22Rv1 (cell line): ENCODE results near the gene AQR.
A peak's percentile ranks its signal among the peaks of the same experiment; 100 is the strongest.

Source experiments
- H3K27ac ChIP-seq: fragments of 450-650 bp; 2 replicates; pipeline ENCODE4 v1.5.1; 2017
- ZFX ChIP-seq: fragments of 450-650 bp; IDR thresholded peaks from 2 replicates; pipeline ENCODE4 v1.6.1; 2017; ENCODE audit warnings: antibody characterized with exemption, borderline replicate concordance
- TF ChIP-seq, protein P1 (sequence below): fragments of 450-650 bp; IDR thresholded peaks from 2 replicates; pipeline ENCODE4 v1.5.1; 2017; ENCODE audit warnings: mild to moderate bottlenecking

Gene AQR

DNA sequence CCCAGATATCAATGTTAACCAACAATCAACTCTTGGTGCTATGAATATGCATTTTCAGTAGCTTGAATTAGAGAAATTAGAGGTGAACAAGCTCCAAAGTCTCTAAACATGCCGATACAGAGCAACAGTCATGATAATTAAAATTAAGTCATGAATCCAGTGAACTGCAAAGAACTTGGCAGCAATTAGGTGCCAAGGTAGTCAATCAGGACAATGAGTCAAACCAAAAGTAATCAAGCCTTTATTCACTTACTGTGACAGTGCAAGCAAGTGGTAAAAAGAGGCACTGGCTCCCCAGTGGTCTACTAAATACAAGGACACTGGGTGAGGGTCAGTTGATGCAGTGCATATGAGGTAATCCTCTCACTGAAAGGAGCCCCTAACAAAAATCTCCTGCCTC is 16.8 kb upstream of the AQR start:
- TF ChIP-seq, protein P1, sequence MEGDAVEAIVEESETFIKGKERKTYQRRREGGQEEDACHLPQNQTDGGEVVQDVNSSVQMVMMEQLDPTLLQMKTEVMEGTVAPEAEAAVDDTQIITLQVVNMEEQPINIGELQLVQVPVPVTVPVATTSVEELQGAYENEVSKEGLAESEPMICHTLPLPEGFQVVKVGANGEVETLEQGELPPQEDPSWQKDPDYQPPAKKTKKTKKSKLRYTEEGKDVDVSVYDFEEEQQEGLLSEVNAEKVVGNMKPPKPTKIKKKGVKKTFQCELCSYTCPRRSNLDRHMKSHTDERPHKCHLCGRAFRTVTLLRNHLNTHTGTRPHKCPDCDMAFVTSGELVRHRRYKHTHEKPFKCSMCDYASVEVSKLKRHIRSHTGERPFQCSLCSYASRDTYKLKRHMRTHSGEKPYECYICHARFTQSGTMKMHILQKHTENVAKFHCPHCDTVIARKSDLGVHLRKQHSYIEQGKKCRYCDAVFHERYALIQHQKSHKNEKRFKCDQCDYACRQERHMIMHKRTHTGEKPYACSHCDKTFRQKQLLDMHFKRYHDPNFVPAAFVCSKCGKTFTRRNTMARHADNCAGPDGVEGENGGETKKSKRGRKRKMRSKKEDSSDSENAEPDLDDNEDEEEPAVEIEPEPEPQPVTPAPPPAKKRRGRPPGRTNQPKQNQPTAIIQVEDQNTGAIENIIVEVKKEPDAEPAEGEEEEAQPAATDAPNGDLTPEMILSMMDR: no peak
- TF ChIP-seq ZFX: no peak
- peak overlapping the region; percentile 93; the same call in 1 of the 2 replicates for H3K27ac ChIP-seq

DNA sequence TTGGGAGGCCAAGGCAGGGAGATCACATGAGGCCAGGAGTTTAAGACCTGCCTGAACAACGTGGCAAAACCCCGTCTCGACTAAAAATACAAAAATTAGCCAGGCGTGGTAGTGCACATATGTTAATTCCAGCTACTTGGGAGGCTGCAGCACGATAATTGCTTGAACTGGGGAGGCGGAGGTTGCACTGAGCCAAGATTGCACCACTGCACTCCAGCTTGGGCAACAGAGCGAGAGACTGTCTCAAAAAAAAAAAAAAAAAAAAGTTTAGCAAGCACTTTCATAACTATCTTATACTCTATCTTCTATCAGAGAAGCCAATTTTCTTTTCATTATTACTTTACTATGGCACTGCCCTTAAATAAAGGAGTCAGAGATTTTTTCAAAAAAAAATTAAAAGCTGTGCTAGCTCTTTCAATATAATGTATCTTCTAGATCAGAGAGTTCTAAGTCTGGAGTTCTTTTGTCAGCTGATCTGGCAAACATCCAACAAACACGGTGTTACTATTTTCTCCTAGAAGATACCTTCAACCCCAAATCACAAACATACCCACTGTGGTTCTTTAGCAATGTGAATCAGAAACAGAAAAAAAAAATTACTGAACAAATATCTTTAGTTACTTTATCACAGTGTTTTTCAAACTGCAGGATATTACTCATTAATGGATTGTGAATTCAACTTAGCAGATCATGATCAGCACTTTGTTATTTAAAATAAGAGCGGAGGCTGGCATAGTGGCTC is 15.5 kb upstream of the AQR start:
- 0 out of 2 replicates have a peak overlapping the region, but pooled peaks have one; percentile 10 for H3K27ac ChIP-seq
- TF ChIP-seq, protein P1: no peak
- TF ChIP-seq ZFX: no peak

DNA sequence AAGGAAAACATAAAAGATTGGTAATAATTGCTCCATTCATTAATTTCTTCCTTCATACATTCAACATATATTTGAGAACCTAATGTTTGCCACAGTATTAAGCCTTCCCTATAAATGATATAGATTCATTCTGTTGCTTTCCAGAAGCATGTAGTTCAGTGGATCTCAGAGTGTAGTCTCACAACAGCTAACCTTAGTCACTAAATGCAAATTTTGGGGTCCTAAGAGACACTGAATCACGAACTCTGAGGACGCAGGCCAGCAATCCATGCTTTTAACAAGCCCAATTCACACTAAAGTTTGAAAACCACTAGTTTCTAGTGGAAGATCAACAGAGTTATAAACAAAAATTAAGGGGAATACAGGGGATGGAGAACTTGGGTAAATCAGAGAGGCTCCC is 7.2 kb upstream of the AQR start:
- TF ChIP-seq, protein P1: no peak
- no peak for TF ChIP-seq ZFX
- no peak overlapping the region for H3K27ac ChIP-seq

DNA sequence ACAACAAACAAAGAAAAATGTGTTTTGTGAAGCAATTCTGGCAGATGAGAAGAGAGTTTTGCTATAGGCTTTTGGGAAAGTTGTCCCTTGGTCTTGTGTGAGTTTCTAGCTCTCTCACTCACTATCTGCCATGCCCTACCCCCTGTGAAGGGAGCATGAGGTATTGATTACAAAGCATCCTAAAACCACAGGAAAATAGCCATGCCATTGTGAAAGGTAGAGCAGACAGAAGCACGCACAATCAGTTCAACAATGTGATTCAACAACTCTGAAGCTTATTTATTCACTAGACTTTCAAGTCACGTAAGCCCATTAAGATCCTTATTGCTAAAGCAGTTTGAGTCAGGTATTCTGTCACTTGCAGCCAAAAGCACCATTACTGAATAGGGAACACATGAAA is 6.5 kb upstream of the AQR start:
- no peak overlapping the region for H3K27ac ChIP-seq
- TF ChIP-seq, protein P1: no peak
- no peak for TF ChIP-seq ZFX

DNA sequence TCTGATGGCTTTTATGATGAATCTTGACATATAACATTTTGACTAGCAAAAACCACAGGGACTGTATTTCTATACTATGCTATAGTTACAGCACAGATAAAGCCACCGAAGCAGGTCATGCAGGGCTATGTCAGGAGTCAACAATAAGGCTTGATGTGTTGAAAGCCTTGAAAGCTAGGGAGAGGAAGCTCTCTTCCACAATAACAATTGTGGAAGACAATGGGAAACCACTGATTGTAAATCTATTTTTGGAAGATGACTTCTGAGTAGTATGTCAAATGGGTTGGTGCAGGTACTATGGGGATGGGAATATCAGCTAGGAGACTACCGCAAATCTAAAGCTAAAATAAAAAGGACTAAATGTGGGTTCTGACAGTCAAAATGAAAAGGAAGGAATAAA is 4.0 kb upstream of the AQR start:
- H3K27ac ChIP-seq: no peak overlapping the region
- TF ChIP-seq ZFX: no peak
- TF ChIP-seq, protein P1: no peak

DNA sequence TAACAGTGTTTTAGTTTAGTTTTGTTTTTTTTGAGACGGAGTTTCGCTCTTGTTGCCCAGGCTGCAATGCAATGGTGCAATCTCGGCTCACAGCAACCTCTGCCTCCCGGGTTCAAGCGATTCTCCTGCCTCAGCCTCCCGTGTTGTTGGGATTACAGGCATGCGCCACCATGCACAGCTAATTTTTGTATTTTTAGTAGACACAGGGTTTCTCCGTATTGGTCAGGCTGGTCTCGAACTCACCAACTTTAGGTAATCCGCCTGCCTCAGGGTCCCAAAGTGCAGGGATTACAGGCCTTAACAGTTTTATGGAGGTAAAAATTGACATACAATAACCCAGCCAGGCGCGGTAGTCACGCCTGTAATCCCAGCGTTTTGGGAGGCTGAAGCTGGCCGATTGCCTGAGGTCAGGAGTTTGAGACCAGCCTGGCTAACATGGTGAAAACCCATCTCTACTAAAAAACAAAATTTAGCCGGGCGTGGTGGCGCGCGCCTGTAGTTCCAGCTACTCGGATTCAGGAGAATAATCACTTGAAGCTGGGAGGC is 629 bp upstream of the AQR start:
- TF ChIP-seq, protein P1: peak; percentile 71
- peak overlapping the region; percentile 60 for H3K27ac ChIP-seq

DNA sequence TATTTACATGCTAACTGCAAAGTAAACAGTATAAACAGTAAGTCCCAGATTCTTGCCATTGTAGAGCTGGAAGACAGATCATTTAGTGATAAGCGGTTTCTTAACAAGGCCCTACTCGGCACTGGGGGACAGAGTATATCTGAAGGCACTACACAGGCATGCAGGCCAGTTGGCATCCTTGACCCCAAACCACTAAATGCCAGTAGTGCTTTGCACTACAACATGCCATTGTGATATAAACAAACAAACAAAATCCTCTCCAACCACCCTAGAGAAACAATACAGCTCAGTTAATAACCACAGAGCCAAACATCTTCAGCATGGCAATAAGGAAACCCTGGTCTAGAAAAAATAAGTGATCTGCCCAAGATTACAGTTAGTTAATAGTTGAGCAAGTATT is 5.3 kb downstream of the AQR start:
- no peak for TF ChIP-seq ZFX
- TF ChIP-seq, protein P1: no peak
- H3K27ac ChIP-seq: no peak overlapping the region
